Keratinocyte (primary cell): ENCODE measurements around the gene SDCCAG8.

ENCODE experiments used
- CTCF ChIP-seq, 3 experiments: IDR thresholded peaks in 1 of 3; conservative IDR thresholded peaks in 1 of 3; optimal IDR thresholded peaks in 1 of 3; 2 replicates in 2 of 3; 3 replicates in 1 of 3; pipeline versions ENCODE3 to v1.5.1; 2011; ENCODE audit warnings: low read length in 3 of 3, mild to moderate bottlenecking in 3 of 3, moderate library complexity in 2 of 3, control low read depth in 1 of 3, inconsistent platforms in 1 of 3; ENCODE audit not compliant: insufficient read depth in 2 of 3; ENCODE audit errors: extremely low read depth in 1 of 3
- EZH2 ChIP-seq: IDR thresholded peaks from one replicate; pipeline ENCODE4 v1.6.1; 2012; ENCODE audit warnings: inconsistent platforms, mild to moderate bottlenecking, low read length, moderate library complexity

- TF ChIP-seq EZH2 (no peak), CTCF (optimal IDR thresholded peaks at IDR 0.05 in 1 of 3, IDR thresholded peaks at IDR 0.05 in 1 of 3, conservative IDR thresholded peaks at IDR 0.05 in 1 of 3; ENCODE audit: extremely low read depth in 1 of 3, insufficient read depth in 2 of 3, low read length in 3 of 3) (no peak)
Measured at GRCh38 chr1:243542739-243543415, 287.0 kb downstream of the SDCCAG8 start.
